H54 (cell line): ENCODE results near the gene STK32B.

ENCODE experiments used
- DNase-seq: peaks from one replicate; pipeline ENCODE4 v3.0.0; 2011; ENCODE audit warnings: low spot score, mixed read lengths; ENCODE audit not compliant: insufficient read length
- FAIRE-seq: peaks from 3 replicates; lab custom pipeline; 2011; peaks lifted over from hg19 to GRCh38; lab: Jason Lieb, UNC
- POLR2A ChIP-seq: IDR thresholded peaks from 2 replicates; pipeline ENCODE4 v1.6.1; 2011; ENCODE audit warnings: low read depth, mild to moderate bottlenecking, low read length

Gene STK32B

GRCh38 chr4:5543681-5544080 lies 492.4 kb downstream of the STK32B start:
- TF ChIP-seq POLR2A = no peak
- DNase-seq = no peak

GRCh38 chr4:5544762-5545161 lies 493.5 kb downstream of the STK32B start:
- no peak for TF ChIP-seq POLR2A
- FAIRE-seq = no peak
- no peak for DNase-seq

More at GRCh38 chr4:5543681-5544080, 492.4 kb downstream of the STK32B start:
- no peak for FAIRE-seq

- no peak for TF ChIP-seq POLR2A
- DNase-seq (no peak), FAIRE-seq (no peak)
Measured at GRCh38 chr4:5545271-5545670, 494.0 kb downstream of the STK32B start.

- FAIRE-seq = no peak
- no peak for DNase-seq
Measured at GRCh38 chr4:5547651-5548249, 496.5 kb downstream of the STK32B start.

More at GRCh38 chr4:5547651-5548249, 496.5 kb downstream of the STK32B start:
- no peak for TF ChIP-seq POLR2A
